Measurements from ENCODE around the gene ZMYND8. TPM values are rescaled to one million over a fixed set of nuclear protein-coding genes. Genes with fewer than 3 reads are reported as not detected.
A peak's percentile ranks its signal among the peaks of the same experiment; 100 is the strongest.

The ZMYND8 gene
- polyA plus RNA-seq, 3 donors: 1.4 to 13.8 (median 5.8) TPM

GRCh38 chr20:47183367-47183766, 173.1 kb downstream of the ZMYND8 start:
- no peaks in the 10 kb centered on the region for H3K4me1 ChIP-seq (ENCODE audit: control insufficient read depth in 1 of 2, insufficient read depth in 2 of 2, low read length in 2 of 2)
- H3K9me3 ChIP-seq (replicated peaks in 1 of 2; ENCODE audit: control insufficient read depth in 1 of 2, insufficient read depth in 1 of 2, low read length in 2 of 2): no peaks in the 10 kb centered on the region
- no peaks in the 10 kb centered on the region for H3K27me3 ChIP-seq (ENCODE audit: control insufficient read depth in 2 of 2, insufficient read depth in 2 of 2, low read length in 2 of 2)
- no peak for TF ChIP-seq CTCF (IDR thresholded peaks at IDR 0.05)
- H3K27ac Mint-ChIP-seq: no peak overlapping the region
- H3K4me2 ChIP-seq (replicated peaks; ENCODE audit: extremely low read depth, low read length, poor library complexity, severe bottlenecking): no peak overlapping the region
- no peak overlapping the region for H3K4me3 ChIP-seq (replicated peaks in 1 of 3; ENCODE audit: low read depth in 2 of 3, low read length in 3 of 3)
- H3K4me1 Mint-ChIP-seq: peaks cover 3% of the 10 kb centered on the region
- H4K20me1 ChIP-seq (ENCODE audit: insufficient read depth, low read length): no peaks in the 10 kb centered on the region
- H3K27me3 Mint-ChIP-seq (ENCODE audit: low read depth in 3 of 3): peaks cover 3 to 8% (median 5%) of the 10 kb centered on the region in 3 donors
- peaks cover 0 to 7% (median 0%) of the 10 kb centered on the region in 7 donors for H3K9me3 Mint-ChIP-seq
- H3K9ac ChIP-seq (ENCODE audit: insufficient read depth, low read length, poor library complexity, severe bottlenecking): no peak overlapping the region
- intact Hi-C loops (cut with micrococcal nuclease): no loop called here
- no peaks in the 10 kb centered on the region for H3K36me3 Mint-ChIP-seq
- no peak overlapping the region for H3K27ac ChIP-seq (ENCODE audit: low read depth in 1 of 2, low read length in 2 of 2)
- H3K36me3 ChIP-seq (replicated peaks in 1 of 2; ENCODE audit: control insufficient read depth in 1 of 2, insufficient read depth in 2 of 2, low read length in 2 of 2): no peaks in the 10 kb centered on the region
- no peak overlapping the region for H3K4me3 Mint-ChIP-seq
- no peak for DNase-seq
- H3K79me2 ChIP-seq (ENCODE audit: insufficient read depth, low read length): no peaks in the 10 kb centered on the region
- WGBS (ENCODE audit: insufficient coverage): 69% methylated on average over 4 of the region's 9 CpGs
- H2AFZ ChIP-seq (ENCODE audit: insufficient read depth, low read depth, low read length, poor library complexity, severe bottlenecking): no peak overlapping the region

GRCh38 chr20:47181056-47181862, 175.2 kb downstream of the ZMYND8 start:
- H3K9me3 ChIP-seq (replicated peaks in 1 of 2; ENCODE audit: control insufficient read depth in 1 of 2, insufficient read depth in 1 of 2, low read length in 2 of 2): no peaks in the 10 kb centered on the region
- no peaks in the 10 kb centered on the region for H4K20me1 ChIP-seq (ENCODE audit: insufficient read depth, low read length)
- intact Hi-C loops (cut with micrococcal nuclease): no loop called here
- Mint-ChIP-seq H3K4me3 (no peak overlapping the region), H3K27ac (no peak overlapping the region), H3K27me3 (ENCODE audit: low read depth in 3 of 3) (peaks cover 3 to 9% (median 5%) of the 10 kb centered on the region in 3 donors), H3K36me3 (no peaks in the 10 kb centered on the region), H3K4me1 (peaks cover 3% of the 10 kb centered on the region), H3K9me3 (peaks cover 0 to 7% (median 0%) of the 10 kb centered on the region in 7 donors)
- H3K36me3 ChIP-seq (replicated peaks in 1 of 2; ENCODE audit: control insufficient read depth in 1 of 2, insufficient read depth in 2 of 2, low read length in 2 of 2): no peaks in the 10 kb centered on the region
- peak; percentile 68 to 85 (median 78) for DNase-seq
- no peak overlapping the region for H3K4me2 ChIP-seq (replicated peaks; ENCODE audit: extremely low read depth, low read length, poor library complexity, severe bottlenecking)
- H3K4me3 ChIP-seq (replicated peaks in 1 of 3; ENCODE audit: low read depth in 2 of 3, low read length in 3 of 3): no peak overlapping the region
- H3K27ac ChIP-seq (ENCODE audit: low read depth in 1 of 2, low read length in 2 of 2): no peak overlapping the region
- H3K4me1 ChIP-seq (ENCODE audit: control insufficient read depth in 1 of 2, insufficient read depth in 2 of 2, low read length in 2 of 2): no peaks in the 10 kb centered on the region
- H3K9ac ChIP-seq (ENCODE audit: insufficient read depth, low read length, poor library complexity, severe bottlenecking): no peak overlapping the region
- H2AFZ ChIP-seq (ENCODE audit: insufficient read depth, low read depth, low read length, poor library complexity, severe bottlenecking): no peak overlapping the region
- no peaks in the 10 kb centered on the region for H3K27me3 ChIP-seq (ENCODE audit: control insufficient read depth in 2 of 2, insufficient read depth in 2 of 2, low read length in 2 of 2)
- no peak for TF ChIP-seq CTCF (IDR thresholded peaks at IDR 0.05)
- WGBS (ENCODE audit: insufficient coverage): 75% methylated on average over 1 of the region's 5 CpGs
- no peaks in the 10 kb centered on the region for H3K79me2 ChIP-seq (ENCODE audit: insufficient read depth, low read length)

All from CD14-positive monocyte (primary cell).